Fibroblast of the conjunctiva (primary cell): ENCODE results near the gene PGLYRP4.

Source experiments
- DNase-seq: peaks from one replicate; pipeline ENCODE4 v3.0.0-alpha.2; 2010; ENCODE audit warnings: low read depth

The PGLYRP4 gene

DNA sequence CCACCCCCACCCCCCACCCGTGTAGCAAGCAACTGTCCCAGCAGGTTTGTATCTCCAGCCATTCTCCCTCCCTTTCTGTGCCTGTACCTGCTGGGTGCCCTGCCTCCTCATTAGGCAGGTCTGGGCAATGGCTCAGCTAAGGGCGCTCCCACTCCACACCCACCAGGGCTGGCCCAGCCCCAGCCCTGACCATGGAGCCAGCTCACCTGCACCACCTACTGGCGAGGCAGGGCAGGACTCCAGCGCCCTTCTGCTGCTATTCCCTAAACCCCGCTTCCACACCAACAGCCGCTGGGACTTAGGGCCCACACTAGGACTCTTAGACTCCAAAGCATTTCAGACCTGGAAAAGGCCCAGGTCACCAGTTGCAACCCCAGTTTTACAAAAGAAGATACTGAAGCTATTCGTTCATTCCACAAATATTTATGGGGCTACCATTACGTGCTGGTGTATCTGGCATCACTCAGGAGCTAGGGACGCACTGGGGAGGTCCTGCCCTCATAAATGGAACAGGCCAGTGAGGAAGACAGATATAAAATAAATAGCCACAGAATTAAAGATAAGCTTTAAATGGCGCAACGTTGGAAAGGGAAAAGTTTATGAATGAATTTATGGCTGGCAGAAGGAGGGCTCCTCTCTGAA lies 59.9 kb downstream of the PGLYRP4 start:
- DNase-seq: no peak
